IgD-negative memory B cell (primary cell): Measurements from ENCODE around the gene TMCO2. TPM values are rescaled to one million over a fixed set of nuclear protein-coding genes. Genes with fewer than 3 reads are reported as not detected.
A peak's percentile ranks its signal among the peaks of the same experiment; 100 is the strongest.
"Not testable (repeated sequence)": the region's sequence is repeated elsewhere in the genome, so short reads cannot be mapped to it uniquely, and the experiment has no call there.

Experiments used
- H3K27ac Mint-ChIP-seq, 3 donors: one replicate each; pipeline ENCODE4 v1.8.0; 2020 to 2022; ENCODE audit warnings: mild to moderate bottlenecking in 3 of 3, mixed read lengths in 3 of 3, moderate library complexity in 1 of 3
- H3K27me3 Mint-ChIP-seq: one replicate; pipeline ENCODE4 v1.8.0; 2021; ENCODE audit warnings: mixed read lengths
- H3K36me3 Mint-ChIP-seq: one replicate; pipeline ENCODE4 v1.8.0; 2020; ENCODE audit warnings: mild to moderate bottlenecking, mixed read lengths
- H3K4me1 Mint-ChIP-seq, 3 donors: one replicate each; pipeline ENCODE4 v1.8.0; 2020 to 2022; ENCODE audit warnings: mixed read lengths in 3 of 3, mild to moderate bottlenecking in 1 of 3
- H3K4me3 Mint-ChIP-seq, 4 donors: one replicate each; pipeline ENCODE4 v1.8.0; 2020 to 2022; ENCODE audit warnings: mild to moderate bottlenecking in 4 of 4, mixed read lengths in 4 of 4, moderate library complexity in 3 of 4
- H3K9me3 Mint-ChIP-seq, 3 donors: one replicate each; pipeline ENCODE4 v1.8.0; 2020 to 2021; ENCODE audit warnings: mixed read lengths in 3 of 3, mild to moderate bottlenecking in 1 of 3
- polyA plus RNA-seq: library from polyadenylated mRNA; unstranded; fragments of 300-500 nt; fragmentation: Illumina TruSeq; gene quantifications from one replicate; pipeline ENCODE4 v1.2.3, GENCODE V29; 2021

The TMCO2 gene
- not detected for polyA plus RNA-seq

DNA sequence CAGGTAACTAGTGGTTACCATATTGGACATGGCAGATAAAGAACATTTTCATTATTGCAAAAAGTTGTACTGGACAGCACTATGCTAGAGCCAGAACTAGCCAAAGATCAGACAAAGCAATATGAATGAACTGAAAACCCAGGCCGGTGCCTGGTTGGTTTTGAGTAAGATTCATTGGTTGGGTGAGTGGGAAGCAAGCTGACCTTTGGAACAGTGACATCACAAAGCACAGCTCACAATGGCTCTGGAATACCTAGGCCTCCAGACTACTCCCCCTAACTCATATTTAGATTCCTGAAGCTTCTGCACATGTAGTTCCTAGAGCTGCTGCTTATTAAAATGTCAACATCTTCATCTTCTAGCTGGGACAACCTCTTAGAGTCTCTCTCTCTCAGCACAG lies at the start of gene TMCO2:
TSS of gene TMCO2 (plus strand) at position 283 of the 400 bp plus-strand sequence. CDS start at position 340, 57 bp downstream.
- peaks cover 3% of the 10 kb centered on the region for H3K27me3 Mint-ChIP-seq
- no peaks in the 10 kb centered on the region for H3K36me3 Mint-ChIP-seq
- H3K27ac Mint-ChIP-seq, result no peak within 1 kb of the TSS
- no peak within 1 kb of the TSS for H3K4me3 Mint-ChIP-seq
- no peaks in the 10 kb centered on the region for H3K9me3 Mint-ChIP-seq
- H3K4me1 Mint-ChIP-seq, result peaks cover 0 to 3% (median 0%) of the 10 kb centered on the region in 3 donors

DNA sequence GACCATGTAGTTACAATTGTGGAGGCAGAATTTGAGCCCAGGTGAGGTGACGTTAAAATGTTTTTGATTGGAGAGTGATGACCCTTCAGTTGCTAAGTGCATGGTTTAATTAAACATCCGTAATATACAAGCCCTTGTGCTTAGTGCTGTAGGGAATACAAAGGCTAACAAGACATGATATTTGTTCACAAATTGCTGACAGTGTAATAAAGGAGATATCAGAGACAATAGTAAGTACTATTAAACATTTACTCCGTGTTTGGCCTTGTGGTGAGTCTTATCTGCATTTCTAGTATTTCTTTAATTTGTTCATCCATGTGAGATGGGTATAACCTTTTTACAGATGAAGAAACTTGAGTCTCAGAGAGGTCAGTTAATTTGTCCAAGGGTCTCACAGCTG lies 48.6 kb upstream of the TMCO2 start:
- Mint-ChIP-seq H3K27me3 (no peaks in the 10 kb centered on the region), H3K4me3 (no peak overlapping the region), H3K9me3 (no peaks in the 10 kb centered on the region), H3K36me3 (peaks cover 4% of the 10 kb centered on the region), H3K4me1 (peaks cover 3 to 8% (median 6%) of the 10 kb centered on the region in 3 donors), H3K27ac (no peak overlapping the region)

DNA sequence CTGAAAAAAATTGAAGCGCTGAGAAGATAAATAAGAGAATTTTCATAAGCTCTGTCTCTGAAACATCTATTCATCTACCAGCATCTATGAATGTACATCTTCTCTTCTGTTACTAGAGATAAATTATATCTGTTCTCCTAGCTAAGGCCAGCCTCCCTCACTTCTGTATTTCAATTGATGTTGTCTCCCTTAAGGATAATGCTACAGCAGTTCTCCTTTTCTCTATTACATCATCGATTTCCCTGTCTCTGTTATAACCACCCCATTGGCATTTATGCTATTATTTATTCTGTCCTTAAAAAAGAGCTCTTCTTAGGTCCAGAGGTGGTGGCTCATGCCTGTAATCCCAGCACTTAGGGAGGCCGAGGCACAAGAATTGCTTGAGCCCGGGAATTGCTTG lies 42.9 kb upstream of the TMCO2 start:
- Mint-ChIP-seq H3K4me1 (peaks cover 10 to 14% (median 12%) of the 10 kb centered on the region in 3 donors), H3K36me3 (peaks cover 7% of the 10 kb centered on the region), H3K27me3 (no peaks in the 10 kb centered on the region), H3K9me3 (peaks cover 0 to 1% (median 0%) of the 10 kb centered on the region in 3 donors), H3K27ac (no peak overlapping the region), H3K4me3 (no peak overlapping the region)

DNA sequence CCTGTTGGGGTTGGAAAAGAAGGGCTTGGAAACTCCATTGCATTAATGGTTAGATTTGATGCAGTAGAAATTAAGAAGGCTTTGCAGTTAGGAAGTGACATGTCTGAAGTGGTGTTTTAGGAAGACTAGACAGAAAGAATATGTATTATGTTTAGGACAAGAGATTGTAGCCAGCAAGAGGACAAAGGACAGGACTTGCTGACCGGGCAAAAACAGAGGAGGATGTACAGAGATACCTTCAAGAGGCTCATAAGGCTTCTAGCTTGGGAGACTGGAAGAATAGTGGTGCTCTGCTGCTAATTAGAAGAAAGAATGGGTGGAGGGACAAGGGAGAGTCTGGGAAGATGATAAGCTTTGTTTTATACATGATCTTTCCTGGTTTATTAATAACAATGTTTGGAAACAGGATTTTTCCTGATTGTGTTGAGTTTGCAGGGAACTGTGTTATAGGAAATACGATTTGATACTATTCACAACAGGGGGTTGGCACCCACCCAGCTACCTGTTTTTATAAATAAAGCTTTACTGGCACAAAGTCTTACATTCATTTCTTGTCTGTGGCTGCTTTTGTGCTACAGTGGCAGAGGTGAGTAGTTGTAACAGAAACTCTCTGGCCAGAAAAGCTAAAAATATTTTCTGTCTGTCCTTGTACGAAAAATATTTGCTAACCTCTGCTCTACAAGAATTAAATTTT lies 37.1 kb upstream of the TMCO2 start:
- Mint-ChIP-seq H3K4me1 (peaks cover 3 to 5% (median 4%) of the 10 kb centered on the region in 3 donors), H3K9me3 (peaks cover 0 to 1% (median 0%) of the 10 kb centered on the region in 3 donors), H3K36me3 (peaks cover 7% of the 10 kb centered on the region), H3K27ac (peak overlapping the region in 1 of 3 donors; percentile 36), H3K27me3 (no peaks in the 10 kb centered on the region), H3K4me3 (no peak overlapping the region)

DNA sequence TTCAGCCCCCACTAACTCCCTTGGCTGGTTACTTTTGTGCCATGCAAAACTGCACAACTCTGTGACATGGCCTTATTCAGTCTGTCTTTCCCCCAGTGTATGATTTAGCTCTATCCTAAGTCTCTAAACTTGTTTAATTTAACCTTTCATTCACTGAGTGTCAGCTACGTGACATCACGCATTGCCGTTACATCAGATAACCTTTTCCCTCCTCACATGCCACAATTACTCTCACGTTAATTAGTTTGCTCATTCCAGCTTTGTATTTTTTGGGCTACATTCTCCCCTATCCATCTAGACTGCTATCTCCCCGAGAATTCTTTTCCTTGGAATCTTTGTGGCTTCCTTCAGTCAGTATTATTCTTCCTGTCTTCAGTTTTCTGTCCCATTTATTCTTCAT lies 29.4 kb upstream of the TMCO2 start:
- Mint-ChIP-seq H3K36me3 (peaks cover 2% of the 10 kb centered on the region), H3K4me1 (peaks cover 0 to 3% (median 0%) of the 10 kb centered on the region in 3 donors), H3K27me3 (no peaks in the 10 kb centered on the region), H3K4me3 (no peak overlapping the region), H3K27ac (no peak overlapping the region), H3K9me3 (no peaks in the 10 kb centered on the region)

DNA sequence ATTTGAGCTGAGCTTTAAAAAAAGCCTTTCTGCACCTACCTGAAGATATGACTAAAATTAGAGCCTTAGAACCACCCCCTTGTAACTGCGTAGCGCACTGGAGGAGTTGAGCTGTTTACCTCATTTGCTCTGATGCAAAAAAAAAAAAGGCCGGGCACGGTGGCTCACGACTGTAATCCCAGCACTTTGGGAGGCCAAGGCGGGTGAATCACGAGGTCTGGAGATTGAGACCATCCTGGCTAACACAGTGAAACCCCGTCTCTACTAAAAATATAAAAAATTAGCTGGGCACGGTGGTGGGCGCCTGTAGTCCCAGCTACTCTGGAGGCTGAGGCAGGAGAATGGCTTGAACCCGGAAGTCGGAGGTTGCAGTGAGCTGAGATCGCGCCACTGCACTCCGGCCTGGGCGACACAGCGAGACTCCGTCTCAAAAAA lies 26.2 kb upstream of the TMCO2 start:
- H3K36me3 Mint-ChIP-seq, H3K4me1 Mint-ChIP-seq, H3K27me3 Mint-ChIP-seq, H3K9me3 Mint-ChIP-seq, H3K4me3 Mint-ChIP-seq, H3K27ac Mint-ChIP-seq: not testable (repeated sequence)

DNA sequence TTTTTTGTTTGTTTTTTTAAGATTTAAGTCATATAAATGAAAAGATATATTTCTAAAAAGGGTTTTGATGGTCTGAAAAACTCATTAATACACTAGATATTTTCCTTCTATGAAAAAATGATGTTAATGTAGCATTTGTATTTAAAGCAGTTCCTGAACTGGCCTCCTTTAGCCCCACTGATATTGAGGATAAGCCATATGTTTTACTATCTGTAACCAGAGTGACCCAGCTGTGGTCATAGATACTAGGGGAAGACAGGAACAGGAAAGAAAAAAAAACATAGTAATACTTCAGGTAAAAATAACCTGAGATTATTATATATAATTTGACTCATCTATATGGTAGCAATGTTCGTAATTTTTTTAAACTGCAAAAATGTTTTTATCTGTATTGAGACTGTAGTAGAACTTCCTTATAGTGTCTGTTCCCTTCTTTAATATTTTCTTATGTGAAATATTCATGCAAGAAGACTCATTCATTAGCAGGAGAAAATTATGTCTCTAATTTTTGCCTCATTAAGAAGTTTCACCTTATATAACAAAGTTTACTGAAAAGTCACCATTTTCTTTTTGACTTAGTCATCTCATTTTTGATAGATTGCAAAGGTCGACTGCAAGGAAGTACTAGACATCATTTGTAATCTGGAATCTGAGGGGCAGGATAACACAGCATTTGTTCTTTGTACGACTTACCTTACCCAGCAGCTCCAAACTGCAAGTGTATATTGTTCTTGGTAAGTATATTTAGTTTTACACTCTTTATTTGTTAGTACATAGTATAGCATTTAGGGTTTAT lies 25.6 kb upstream of the TMCO2 start:
- H3K4me3 Mint-ChIP-seq, result no peak overlapping the region
- H3K36me3 Mint-ChIP-seq, result peaks cover under 1% of the 10 kb centered on the region
- H3K27me3 Mint-ChIP-seq, result no peaks in the 10 kb centered on the region
- no peak overlapping the region for H3K27ac Mint-ChIP-seq
- peaks cover 0 to 3% (median 2%) of the 10 kb centered on the region in 3 donors for H3K4me1 Mint-ChIP-seq
- no peaks in the 10 kb centered on the region for H3K9me3 Mint-ChIP-seq

DNA sequence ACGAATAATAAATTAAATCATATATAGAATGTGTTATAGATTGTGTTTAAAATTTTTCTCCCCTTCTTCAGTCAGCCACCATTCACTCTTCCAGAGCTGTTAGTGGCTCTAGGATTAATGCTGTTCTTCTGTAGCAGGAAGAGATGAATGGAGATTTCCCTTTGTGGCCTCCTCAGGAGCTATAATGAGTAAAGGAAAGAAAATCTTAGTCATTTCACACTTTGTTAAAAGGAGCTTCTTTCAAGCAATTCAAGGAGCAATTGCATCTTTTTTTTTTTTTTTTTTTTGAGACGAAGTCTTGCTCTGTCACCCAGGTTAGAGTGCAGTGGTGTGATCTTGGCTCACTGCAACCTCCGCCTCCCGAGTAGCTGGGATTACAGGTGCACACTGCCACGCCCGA lies 23.7 kb upstream of the TMCO2 start:
- Mint-ChIP-seq H3K36me3 (peaks cover 2% of the 10 kb centered on the region), H3K27me3 (no peaks in the 10 kb centered on the region), H3K27ac (no peak overlapping the region), H3K4me3 (no peak overlapping the region), H3K9me3 (no peaks in the 10 kb centered on the region), H3K4me1 (peaks cover 0 to 3% (median 2%) of the 10 kb centered on the region in 3 donors)

DNA sequence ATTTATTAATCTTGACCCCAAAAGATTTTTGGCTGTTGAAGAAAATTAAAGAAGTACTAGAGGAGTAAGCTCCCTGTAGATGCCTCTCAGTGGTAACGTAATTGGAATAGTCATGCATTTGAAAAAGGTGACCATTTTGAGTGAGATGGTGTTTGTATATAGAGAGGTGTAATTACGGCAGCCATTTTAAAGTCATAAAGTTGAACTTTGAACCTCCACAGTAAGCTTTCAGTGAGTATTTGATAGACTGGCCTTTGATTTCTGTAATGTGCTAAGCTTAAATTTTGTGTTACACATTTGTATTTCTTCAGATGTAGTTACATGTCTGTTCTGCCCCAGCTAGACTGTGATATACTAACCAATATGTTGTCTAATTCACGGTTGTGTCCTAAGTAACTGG lies 21.5 kb upstream of the TMCO2 start:
- H3K27me3 Mint-ChIP-seq, result no peaks in the 10 kb centered on the region
- H3K36me3 Mint-ChIP-seq, result peaks cover 7% of the 10 kb centered on the region
- no peak overlapping the region for H3K27ac Mint-ChIP-seq
- H3K4me1 Mint-ChIP-seq, result peaks cover 2 to 6% (median 2%) of the 10 kb centered on the region in 3 donors
- no peak overlapping the region for H3K4me3 Mint-ChIP-seq
- H3K9me3 Mint-ChIP-seq, result peaks cover 0 to 1% (median 0%) of the 10 kb centered on the region in 3 donors

DNA sequence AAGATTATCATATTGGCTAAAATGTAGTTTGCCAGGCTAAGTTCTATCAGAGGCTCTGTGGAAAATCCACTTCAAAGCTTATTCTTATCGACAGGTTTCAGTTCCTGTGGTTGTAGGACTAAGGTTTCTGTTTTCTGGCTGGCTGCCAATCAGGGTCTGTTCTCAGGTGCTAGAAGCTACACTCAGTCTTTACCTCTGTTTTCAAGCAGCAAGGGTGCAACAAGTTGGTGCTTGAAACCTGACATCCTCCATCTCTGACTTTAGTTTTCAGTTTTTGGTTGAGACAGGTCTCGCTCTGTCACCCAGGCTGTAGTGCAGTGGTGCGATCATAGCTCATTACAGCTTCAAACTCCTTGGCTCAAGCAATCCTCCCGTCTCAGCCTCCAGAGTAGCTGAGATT lies 15.3 kb upstream of the TMCO2 start:
- Mint-ChIP-seq H3K9me3 (peaks cover 0 to 1% (median 0%) of the 10 kb centered on the region in 3 donors), H3K27ac (no peak overlapping the region), H3K4me3 (no peak overlapping the region), H3K27me3 (no peaks in the 10 kb centered on the region), H3K36me3 (peaks cover 20% of the 10 kb centered on the region), H3K4me1 (peaks cover 0 to 8% (median 4%) of the 10 kb centered on the region in 3 donors)

DNA sequence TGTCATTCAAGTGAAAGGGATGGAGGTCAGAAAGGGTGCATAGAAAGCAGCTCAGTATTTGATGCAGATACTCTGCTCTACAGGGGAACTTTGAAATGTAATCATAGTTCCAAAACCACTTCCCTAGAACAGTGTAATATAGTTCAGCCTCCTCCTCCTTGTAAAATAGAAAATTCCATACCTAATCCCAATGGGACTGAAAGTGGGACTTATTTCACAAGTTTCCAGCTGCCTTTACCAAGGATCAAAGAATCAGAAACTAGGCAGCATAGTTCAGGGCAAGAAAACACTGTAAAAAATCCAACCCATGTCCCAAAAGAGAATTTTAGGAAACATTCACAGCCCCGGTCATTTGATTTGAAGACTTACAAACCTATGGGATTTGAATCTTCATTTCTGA lies 8.1 kb upstream of the TMCO2 start:
- Mint-ChIP-seq H3K27me3 (no peaks in the 10 kb centered on the region), H3K4me1 (peaks cover 5 to 8% (median 6%) of the 10 kb centered on the region in 3 donors), H3K36me3 (peaks cover 4% of the 10 kb centered on the region), H3K4me3 (no peak overlapping the region), H3K27ac (peak overlapping the region in 1 of 3 donors; percentile 10), H3K9me3 (no peaks in the 10 kb centered on the region)

DNA sequence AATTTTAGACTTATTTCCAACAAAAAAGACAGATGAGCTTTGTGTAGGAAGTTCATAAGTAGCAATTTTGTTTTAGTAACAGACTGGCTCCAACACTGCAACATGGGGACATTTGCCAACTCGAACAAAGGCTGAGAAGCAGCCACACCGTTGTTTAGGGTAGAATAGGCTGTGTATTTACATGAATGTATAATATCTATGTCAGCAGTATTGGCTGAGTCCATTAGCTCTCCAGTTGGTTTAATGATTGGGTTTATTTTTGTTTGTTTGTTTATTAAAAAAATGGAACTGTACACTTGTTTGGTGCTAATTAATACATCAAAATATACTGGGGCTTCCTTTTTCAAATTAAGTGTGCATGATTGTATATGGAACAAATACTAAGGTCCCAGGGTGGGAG lies 7.3 kb upstream of the TMCO2 start:
- H3K4me3 Mint-ChIP-seq, result no peak overlapping the region
- peak overlapping the region in 1 of 3 donors; percentile 10 for H3K27ac Mint-ChIP-seq
- peaks cover 5 to 8% (median 6%) of the 10 kb centered on the region in 3 donors for H3K4me1 Mint-ChIP-seq
- H3K9me3 Mint-ChIP-seq, result no peaks in the 10 kb centered on the region
- peaks cover 4% of the 10 kb centered on the region for H3K36me3 Mint-ChIP-seq
- H3K27me3 Mint-ChIP-seq, result no peaks in the 10 kb centered on the region

DNA sequence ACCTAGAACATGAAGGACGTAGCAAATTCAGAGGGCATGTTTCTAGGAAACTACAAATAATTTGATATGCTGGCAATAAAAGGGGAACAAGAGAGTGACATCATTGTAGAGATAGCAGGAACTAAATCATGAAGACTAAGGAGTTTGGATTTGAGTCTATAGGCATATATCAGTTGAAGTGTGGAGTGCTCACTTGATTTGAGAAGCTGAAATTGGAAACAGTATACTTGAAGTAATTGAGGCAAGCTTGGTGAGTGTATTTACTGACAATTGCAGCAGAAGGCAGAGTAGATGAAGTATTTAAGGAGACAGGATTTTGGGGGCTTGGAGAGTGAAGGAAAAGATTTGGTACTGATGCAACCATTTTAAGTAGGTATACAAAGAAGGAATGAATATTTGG lies 6.4 kb upstream of the TMCO2 start:
- Mint-ChIP-seq H3K27me3 (peaks cover 3% of the 10 kb centered on the region), H3K4me3 (no peak overlapping the region), H3K4me1 (peaks cover 5 to 8% (median 6%) of the 10 kb centered on the region in 3 donors), H3K9me3 (no peaks in the 10 kb centered on the region), H3K27ac (peak overlapping the region in 1 of 3 donors; percentile 74), H3K36me3 (peaks cover 4% of the 10 kb centered on the region)

DNA sequence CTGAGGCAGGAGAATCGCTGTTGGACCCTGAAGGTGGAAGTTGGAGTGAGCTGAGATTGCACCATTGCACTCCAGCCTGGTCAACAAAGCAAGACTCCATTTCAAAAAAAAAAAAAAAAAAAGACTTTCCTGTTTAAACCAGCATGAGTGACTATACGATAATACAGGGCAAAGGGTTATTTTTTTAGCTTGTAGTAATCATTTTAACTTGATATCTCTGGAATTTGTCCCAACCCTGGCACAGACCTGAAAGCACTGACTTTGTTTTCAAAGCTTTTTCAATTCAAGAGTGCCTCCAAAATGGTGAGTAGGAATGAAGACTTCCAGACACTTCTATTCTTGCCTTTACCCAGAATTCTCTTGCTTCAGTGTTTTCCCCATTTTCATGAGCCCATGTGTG lies 4.4 kb upstream of the TMCO2 start:
- Mint-ChIP-seq H3K4me3 (no peak overlapping the region), H3K27me3 (peaks cover 3% of the 10 kb centered on the region), H3K4me1 (peaks cover 5 to 8% (median 6%) of the 10 kb centered on the region in 3 donors), H3K27ac (no peak overlapping the region), H3K9me3 (no peaks in the 10 kb centered on the region), H3K36me3 (no peaks in the 10 kb centered on the region)

DNA sequence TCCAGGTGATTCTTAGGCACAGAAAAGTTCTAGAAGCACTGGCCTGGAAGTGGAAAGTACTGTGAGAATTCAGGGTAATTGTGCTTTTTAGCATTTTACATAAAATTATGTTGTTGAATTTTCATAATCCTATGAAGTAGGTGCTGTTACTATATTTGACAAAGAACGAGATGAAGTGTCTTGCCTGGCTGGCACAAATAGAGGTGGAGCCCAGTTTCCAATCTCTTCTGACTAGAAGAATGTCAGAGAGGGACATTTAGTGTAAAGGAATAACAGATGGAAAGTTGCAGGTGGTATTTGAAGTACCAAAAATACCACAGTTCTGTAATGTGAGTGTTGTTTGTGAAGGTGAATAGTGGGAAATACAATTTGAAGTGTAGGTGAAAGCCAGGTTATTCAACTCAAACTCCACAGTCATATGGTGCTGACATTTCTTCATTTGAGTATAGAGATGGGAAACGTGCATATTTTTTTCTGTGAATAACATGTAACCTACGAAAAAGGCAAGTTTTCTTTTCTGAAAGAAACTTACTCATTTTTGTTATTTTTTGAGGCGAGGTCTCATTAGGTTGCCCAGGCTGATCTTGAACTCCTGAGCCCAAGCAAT lies 3.5 kb upstream of the TMCO2 start:
- Mint-ChIP-seq H3K27ac (no peak overlapping the region), H3K36me3 (no peaks in the 10 kb centered on the region), H3K27me3 (peaks cover 3% of the 10 kb centered on the region), H3K9me3 (no peaks in the 10 kb centered on the region), H3K4me3 (no peak overlapping the region), H3K4me1 (peaks cover 5 to 8% (median 6%) of the 10 kb centered on the region in 3 donors)
